NB4 (cell line): ENCODE measurements around the gene GPR155.

Experiments
- CTCF ChIP-seq: IDR thresholded peaks from one replicate; pipeline ENCODE4 v1.5.1; 2012; ENCODE audit warnings: low read depth, low read length
- POLR2A ChIP-seq: IDR thresholded peaks from 2 replicates; pipeline ENCODE4 v1.6.1; 2011; ENCODE audit warnings: mild to moderate bottlenecking; ENCODE audit not compliant: insufficient read length; ENCODE audit errors: extremely low read depth

- TF ChIP-seq CTCF (no peak), POLR2A (no peak)
These were observed 6.9 kb upstream of the GPR155 start for GRCh38 chr2:174493549-174494331.
